Fibroblast of the aortic adventitia (primary cell): ENCODE measurements around the gene EGFR. TPM values are rescaled to one million over a fixed set of nuclear protein-coding genes. Genes with fewer than 3 reads are reported as not detected.

Experiments used
- DNase-seq: peaks from one replicate; pipeline ENCODE4 v3.0.0-alpha.2; 2010; ENCODE audit warnings: low read depth
- H3K4me3 ChIP-seq: 2 replicates; pipeline ENCODE4 v1.5.1; 2011; ENCODE audit warnings: low read depth, mild to moderate bottlenecking, control low read depth, low read length, moderate library complexity
- CTCF ChIP-seq: IDR thresholded peaks from 2 replicates; pipeline ENCODE4 v1.5.1; 2011; ENCODE audit warnings: mild to moderate bottlenecking, low read length, control low read depth, inconsistent platforms; ENCODE audit not compliant: insufficient read depth
- total RNA-seq: library from RNA; depleted of rRNA; stranded (reverse); fragments of >200 nt; gene quantifications from 2 replicates; pipeline ENCODE4 v1.2.3, GENCODE V29; 2012; ENCODE audit warnings: low replicate concordance

The EGFR gene
- total RNA-seq, 1 donor = 147 TPM

- TF ChIP-seq CTCF = no peak
- DNase-seq = no peak
- no peak overlapping the region for H3K4me3 ChIP-seq
Observed at GRCh38 chr7:55054758-55055157, 35.9 kb downstream of the EGFR start.

- TF ChIP-seq CTCF = no peak
- peak; percentile 71 for DNase-seq
- no peak overlapping the region for H3K4me3 ChIP-seq
Observed at GRCh38 chr7:55055479-55055878, 36.7 kb downstream of the EGFR start.

- no peak for TF ChIP-seq CTCF
- no peak for DNase-seq
Observed at GRCh38 chr7:55056068-55056467, 37.3 kb downstream of the EGFR start.

GRCh38 chr7:55056577-55057480 lies 38.0 kb downstream of the EGFR start:
- TF ChIP-seq CTCF = no peak
- no peak overlapping the region for H3K4me3 ChIP-seq
- DNase-seq = peak; percentile 83

More at GRCh38 chr7:55056068-55056467, 37.3 kb downstream of the EGFR start:
- no peak overlapping the region for H3K4me3 ChIP-seq

- no peak for TF ChIP-seq CTCF
- no peak overlapping the region for H3K4me3 ChIP-seq
- DNase-seq = no peak
Observed at GRCh38 chr7:55058314-55058713, 39.5 kb downstream of the EGFR start.

GRCh38 chr7:55059021-55059420 lies 40.2 kb downstream of the EGFR start:
- DNase-seq = no peak
- no peak overlapping the region for H3K4me3 ChIP-seq
- TF ChIP-seq CTCF = no peak

- TF ChIP-seq CTCF = no peak
- DNase-seq = no peak
Observed at GRCh38 chr7:55060085-55060484, 41.3 kb downstream of the EGFR start.

More at GRCh38 chr7:55060085-55060484, 41.3 kb downstream of the EGFR start:
- no peak overlapping the region for H3K4me3 ChIP-seq
